H1 (cell line): Measurements from ENCODE around the gene CEP250. TPM values are rescaled to one million over a fixed set of nuclear protein-coding genes. Genes with fewer than 3 reads are reported as not detected.
"Not testable (repeated sequence)": the region's sequence is repeated elsewhere in the genome, so short reads cannot be mapped to it uniquely, and the experiment has no call there.

Experiments
- CTCF ChIA-PET: fragments of 300-600 bp; sonication (Branson Sonifier 250); formaldehyde crosslinking; loops from one replicate; lab custom pipeline; 2021; ENCODE audit not compliant: partially characterized antibody; lab: Charles Lee
- POLR2A ChIA-PET: fragments of 300-600 bp; sonication (Branson Sonifier 250); formaldehyde crosslinking; loops from one replicate; lab custom pipeline; 2021; ENCODE audit warnings: inconsistent platforms; ENCODE audit not compliant: partially characterized antibody; lab: Charles Lee
- DNase-seq, 2 experiments: peaks; one replicate each; pipeline versions ENCODE4 v3.0.0 to v3.0.0-alpha.2; 2010 to 2022; ENCODE audit warnings: low spot score in 2 of 2, low read depth in 1 of 2, mixed read lengths in 1 of 2
- FAIRE-seq: peaks from 2 replicates; lab custom pipeline; 2011; peaks lifted over from hg19 to GRCh38; lab: Jason Lieb, UNC
- H2AFZ ChIP-seq: 2 replicates; pipeline ENCODE4 v1.8.1; 2012; ENCODE audit warnings: low read length, inconsistent platforms
- H2AK5ac ChIP-seq: 2 replicates; pipeline ENCODE4 v1.6.1; 2013; ENCODE audit warnings: low read depth, low read length
- H2BK120ac ChIP-seq: replicated peaks from 2 replicates; pipeline ENCODE3; 2013; ENCODE audit warnings: low read depth, low read length, inconsistent platforms
- H2BK12ac ChIP-seq: 2 replicates; pipeline ENCODE4 v1.6.1; 2013; ENCODE audit warnings: low read depth, low read length
- H2BK15ac ChIP-seq: 2 replicates; pipeline ENCODE4 v1.6.1; 2013; ENCODE audit warnings: low read length
- H2BK20ac ChIP-seq: 2 replicates; pipeline ENCODE4 v1.6.1; 2013; ENCODE audit warnings: low read length
- H2BK5ac ChIP-seq: 2 replicates; pipeline ENCODE4 v1.6.1; 2013; ENCODE audit warnings: low read depth, low read length
- H3K14ac ChIP-seq: 2 replicates; pipeline ENCODE4 v1.6.1; 2013; ENCODE audit warnings: inconsistent platforms; ENCODE audit not compliant: insufficient read length
- H3K18ac ChIP-seq: 2 replicates; pipeline ENCODE4 v1.6.1; 2013; ENCODE audit warnings: low read length; ENCODE audit errors: extremely low read depth
- H3K23ac ChIP-seq: 2 replicates; pipeline ENCODE4 v1.6.1; 2013; ENCODE audit warnings: inconsistent platforms; ENCODE audit not compliant: insufficient read length
- H3K23me2 ChIP-seq: 2 replicates; pipeline ENCODE4 v1.6.1; 2013; ENCODE audit warnings: low read depth, low read length
- H3K27ac ChIP-seq: 2 replicates; pipeline ENCODE4 v1.6.1; 2011; ENCODE audit warnings: low read depth, low read length, inconsistent platforms
- H3K27me3 ChIP-seq, 4 experiments: replicated peaks in 1 of 4; 1 replicate in 1 of 4; 2 replicates in 3 of 4; pipeline versions ENCODE4 v1.6.1 to v1.8.1; 2011 to 2013; ENCODE audit warnings: low read length in 3 of 4, mild to moderate bottlenecking in 3 of 4, inconsistent platforms in 2 of 4, mixed read lengths in 2 of 4, moderate library complexity in 1 of 4; ENCODE audit not compliant: control insufficient read depth in 3 of 4, insufficient read depth in 3 of 4; ENCODE audit errors: extremely low read depth in 1 of 4
- H3K36me3 ChIP-seq, 4 experiments: 2 replicates each; pipeline versions ENCODE4 v1.6.1 to v1.8.1; 2011 to 2013; ENCODE audit warnings: mild to moderate bottlenecking in 4 of 4, low read length in 3 of 4, moderate library complexity in 2 of 4, control low read depth in 1 of 4, inconsistent platforms in 1 of 4; ENCODE audit not compliant: insufficient read depth in 4 of 4, control insufficient read depth in 2 of 4
- H3K4ac ChIP-seq: replicated peaks from 2 replicates; pipeline ENCODE3; 2013; ENCODE audit warnings: low read length, low read depth, mixed read lengths, inconsistent platforms; ENCODE audit not compliant: insufficient read length
- H3K4me1 ChIP-seq, 4 experiments: replicated peaks in 1 of 4; 1 replicate in 1 of 4; 2 replicates in 3 of 4; pipeline versions ENCODE4 v1.6.1 to v1.8.1; 2011 to 2013; ENCODE audit warnings: low read length in 3 of 4, inconsistent platforms in 2 of 4, mixed read lengths in 1 of 4; ENCODE audit not compliant: insufficient read depth in 4 of 4, control insufficient read depth in 3 of 4
- H3K4me2 ChIP-seq, 2 experiments: 2 replicates each; pipeline versions ENCODE4 v1.6.1 to v1.8.1; 2011 to 2013; ENCODE audit warnings: low read depth in 2 of 2, low read length in 2 of 2, control low read depth in 1 of 2, inconsistent platforms in 1 of 2, mild to moderate bottlenecking in 1 of 2; ENCODE audit not compliant: insufficient read depth in 1 of 2
- H3K4me3 ChIP-seq, 4 experiments: fragments of 200-600, 300-600 bp in 1 of 4; sonication (generic), shearing (Covaris generic), sonication (Bioruptor Twin) in 1 of 4; 2 replicates each; pipeline versions ENCODE4 v1.5.1 to v1.8.1; 2011 to 2016; ENCODE audit warnings: low read length in 4 of 4, low read depth in 3 of 4, control low read depth in 2 of 4, inconsistent platforms in 2 of 4, mild to moderate bottlenecking in 2 of 4, mixed read lengths in 1 of 4, moderate library complexity in 1 of 4; ENCODE audit not compliant: insufficient read depth in 2 of 4; ENCODE audit errors: extremely low read depth in 1 of 4
- H3K56ac ChIP-seq: replicated peaks from 2 replicates; pipeline ENCODE3; 2013; ENCODE audit warnings: low read depth, mild to moderate bottlenecking, mixed read lengths, low read length, inconsistent platforms; ENCODE audit not compliant: insufficient read length
- H3K79me1 ChIP-seq: 2 replicates; pipeline ENCODE4 v1.6.1; 2013; ENCODE audit warnings: low read depth, low read length, control low read depth
- H3K79me2 ChIP-seq, 2 experiments: 2 replicates each; pipeline versions ENCODE4 v1.6.1 to v1.8.1; 2012 to 2013; ENCODE audit warnings: low read length in 2 of 2, mild to moderate bottlenecking in 2 of 2, inconsistent platforms in 1 of 2; ENCODE audit not compliant: insufficient read depth in 2 of 2, control insufficient read depth in 1 of 2
- H3K9ac ChIP-seq, 4 experiments: replicated peaks in 1 of 4; 1 replicate in 1 of 4; 2 replicates in 3 of 4; pipeline versions ENCODE4 v1.6.1 to v1.8.1; 2011 to 2013; ENCODE audit warnings: low read depth in 3 of 4, low read length in 3 of 4, control low read depth in 2 of 4, mild to moderate bottlenecking in 2 of 4, moderate library complexity in 2 of 4, inconsistent platforms in 1 of 4; ENCODE audit errors: extremely low read depth in 1 of 4
- H3K9me3 ChIP-seq, 2 experiments: 2 replicates each; pipeline versions ENCODE4 v1.6.1 to v1.8.1; 2012 to 2013; ENCODE audit warnings: mild to moderate bottlenecking in 2 of 2, moderate library complexity in 2 of 2, control low read depth in 1 of 2, inconsistent platforms in 1 of 2, low read depth in 1 of 2, low read length in 1 of 2, mixed read lengths in 1 of 2; ENCODE audit not compliant: insufficient read depth in 2 of 2
- H4K20me1 ChIP-seq, 2 experiments: replicated peaks in 1 of 2; 2 replicates each; pipeline versions ENCODE3 to v1.8.1; 2011 to 2013; ENCODE audit warnings: inconsistent platforms in 2 of 2, low read length in 2 of 2, mild to moderate bottlenecking in 1 of 2; ENCODE audit not compliant: insufficient read depth in 2 of 2, control insufficient read depth in 1 of 2
- H4K5ac ChIP-seq: 2 replicates; pipeline ENCODE4 v1.6.1; 2013; ENCODE audit warnings: low read length, low read depth, mixed read lengths, inconsistent platforms; ENCODE audit not compliant: insufficient read length
- H4K8ac ChIP-seq: 2 replicates; pipeline ENCODE4 v1.8.0; 2013; ENCODE audit warnings: mild to moderate bottlenecking, moderate library complexity, low read length, inconsistent platforms; ENCODE audit not compliant: insufficient read depth; ENCODE audit errors: extremely low read depth
- H4K91ac ChIP-seq: replicated peaks from 2 replicates; pipeline ENCODE3; 2013; ENCODE audit warnings: low read length, mixed read lengths, inconsistent platforms; ENCODE audit not compliant: insufficient read length
- CBX8 ChIP-seq: fragments of 300-800, 300-1000 bp; sonication (generic); IDR thresholded peaks from 2 replicates; pipeline ENCODE4 v1.7.1; 2016; ENCODE audit warnings: low read depth, low read length, borderline replicate concordance
- RAD21 ChIP-seq, 2 experiments: IDR thresholded peaks in 1 of 2; conservative IDR thresholded peaks in 1 of 2; 2 replicates each; pipeline ENCODE4 v1.6.1; 2011; ENCODE audit warnings: low read depth in 2 of 2, low read length in 2 of 2, improper control_type of control experiment in 1 of 2, inconsistent platforms in 1 of 2, mild to moderate bottlenecking in 1 of 2, moderate library complexity in 1 of 2
- WGBS, 2 experiments: shearing (Covaris generic) in 1 of 2; methylation state at CpG; one replicate each; pipeline versions ENCODE4 v1.1.6 to v1.1.7; 2013 to 2015; ENCODE audit warnings: low lambda C conversion rate in 2 of 2, mixed read lengths in 2 of 2, inconsistent platforms in 1 of 2, low coverage in 1 of 2, missing lambda C conversion rate in 1 of 2; ENCODE audit not compliant: insufficient replicate concordance in 2 of 2, insufficient coverage in 1 of 2, insufficient read length in 1 of 2; ENCODE audit errors: extremely low coverage in 1 of 2, missing lambda C conversion rate in 1 of 2; 5-methylcytosine and 5-hydroxymethylcytosine counted together
- polyA plus RNA-seq, 7 experiments: library from polyadenylated mRNA; depleted of rRNA in 3 of 7; stranded (reverse) in 5 of 7; unstranded in 2 of 7; fragments of >200 nt in 5 of 7; fragments of 200-250 nt in 2 of 7; gene quantifications; 1 replicate in 5 of 7; 2 replicates in 1 of 7; 4 replicates in 1 of 7; pipeline versions ENCODE4 v1.2.1 to v1.2.3, GENCODE V29; 2011 to 2013; ENCODE audit warnings: missing spikeins in 2 of 7, mixed read lengths in 2 of 7
- total RNA-seq: library from RNA; stranded (reverse); fragmentation: NEBNext Ultra II Directional; extraction: Animal tissue kit (Norgen Biotek cat#: 25700); gene quantifications from 2 replicates; pipeline ENCODE4 v1.2.1, GENCODE V29; 2021
- TF ChIP-seq, protein P1 (sequence below): IDR thresholded peaks from 2 replicates; pipeline ENCODE4 v1.6.1; 2012; ENCODE audit warnings: inconsistent platforms

CEP250 gene
- total and polyA plus RNA-seq, 2 of the 8 experiments (the other 6 are each of a cell fraction or from before 2014, with no cell fraction given) = 2.6 to 33.7 TPM

DNA sequence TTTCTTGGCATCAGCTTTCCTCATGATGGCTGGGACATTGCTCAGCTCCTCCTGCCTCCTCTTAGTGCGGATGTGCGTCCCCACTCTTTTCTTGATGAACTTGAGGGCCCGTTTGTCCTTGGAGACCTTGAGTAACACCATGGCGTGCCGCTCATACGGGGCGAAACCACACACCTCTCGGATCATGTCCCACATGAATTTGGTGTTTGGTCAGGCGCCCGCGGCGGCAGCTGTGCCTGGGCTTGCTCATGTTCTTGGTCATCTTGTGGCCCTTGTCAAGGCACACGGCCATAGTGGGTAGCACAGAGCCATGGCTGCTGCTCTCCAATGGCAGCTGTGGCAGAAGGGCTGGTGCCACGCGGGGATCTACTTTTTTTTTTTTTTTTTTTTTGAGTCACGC lies 89.0 kb downstream of the CEP250 start (continued):
- TF ChIP-seq CBX8 (no peak), RAD21 (IDR thresholded peaks at IDR 0.05 in 1 of 2, conservative IDR thresholded peaks at IDR 0.05 in 1 of 2; ENCODE audit: low read depth in 2 of 2, low read length in 2 of 2) (no peak)
- TF ChIP-seq, protein P1, sequence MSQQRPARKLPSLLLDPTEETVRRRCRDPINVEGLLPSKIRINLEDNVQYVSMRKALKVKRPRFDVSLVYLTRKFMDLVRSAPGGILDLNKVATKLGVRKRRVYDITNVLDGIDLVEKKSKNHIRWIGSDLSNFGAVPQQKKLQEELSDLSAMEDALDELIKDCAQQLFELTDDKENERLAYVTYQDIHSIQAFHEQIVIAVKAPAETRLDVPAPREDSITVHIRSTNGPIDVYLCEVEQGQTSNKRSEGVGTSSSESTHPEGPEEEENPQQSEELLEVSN = no peak

DNA sequence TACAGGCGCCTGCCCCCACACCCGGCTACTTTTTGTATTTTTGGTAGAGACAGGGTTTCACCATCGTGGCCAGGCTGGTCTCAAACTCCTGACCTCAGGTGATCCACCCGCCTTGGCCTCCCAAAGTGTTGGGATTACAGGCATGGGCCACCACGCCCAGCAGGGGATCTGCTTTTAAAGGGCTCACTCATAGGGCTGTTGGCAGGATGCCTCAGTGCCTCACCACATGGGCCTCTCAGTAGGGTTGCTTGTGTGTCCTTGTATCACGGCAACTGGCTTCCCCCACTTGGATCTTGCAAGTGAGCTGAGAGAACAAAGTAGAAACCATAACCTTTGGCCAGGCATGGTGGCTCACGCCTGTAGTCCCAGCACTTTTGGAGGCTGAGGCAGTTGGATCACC lies 89.5 kb downstream of the CEP250 start:
- H3K56ac ChIP-seq, FAIRE-seq, H3K18ac ChIP-seq, DNase-seq, H2BK15ac ChIP-seq, H3K27ac ChIP-seq, H3K4me2 ChIP-seq, H2AFZ ChIP-seq, H3K23ac ChIP-seq, H3K4ac ChIP-seq, H3K14ac ChIP-seq, H3K4me3 ChIP-seq, H4K91ac ChIP-seq, H3K9ac ChIP-seq, H3K27me3 ChIP-seq, H4K20me1 ChIP-seq, H4K8ac ChIP-seq, H2BK120ac ChIP-seq, H2BK5ac ChIP-seq, H3K4me1 ChIP-seq, H3K9me3 ChIP-seq, H4K5ac ChIP-seq, H2AK5ac ChIP-seq, H2BK20ac ChIP-seq, H2BK12ac ChIP-seq, H3K79me1 ChIP-seq: not testable (repeated sequence)
- CTCF ChIA-PET = interaction anchor here (0.5 to 1.8 kb wide), 2 partner anchors 10 to 25 kb away, joined by 6 to 7 read pairs; no protein-coding TSS in a partner anchor
- POLR2A ChIA-PET = interaction anchor here (0.6 to 2.5 kb wide), 6 partner anchors 10 to 1323 kb away, joined by 3 to 18 read pairs (median 4); no protein-coding TSS in a partner anchor
- H3K36me3 ChIP-seq = peaks cover 11 to 37% (median 20%) of the 10 kb centered on the region in 4 experiments; a peak in 7 of 8 replicates
- peaks cover 11% of the 10 kb centered on the region for H3K23me2 ChIP-seq
- WGBS, 2 experiments = 90% methylated on average over 7 of the region's 7 CpGs; no CpG with 5 or more reads in 1 of the 2 experiments
- H3K79me2 ChIP-seq = peaks cover 0 to 10% of the 10 kb centered on the region in 2 experiments; a peak in 1 of 4 replicates
